GM23248 (cell line): Measurements from ENCODE around the gene LY86. TPM values are rescaled to one million over a fixed set of nuclear protein-coding genes. Genes with fewer than 3 reads are reported as not detected.

ENCODE experiments used
- DNase-seq: peaks from one replicate; pipeline ENCODE4 v3.0.0-alpha.2; 2015
- H2AFZ ChIP-seq: fragments of 200-600 bp; sonication (generic); 2 replicates; pipeline ENCODE4 v1.6.1; 2016; ENCODE audit warnings: antibody characterized with exemption
- H3F3A ChIP-seq: fragments of 200-600 bp; sonication (generic); 2 replicates; pipeline ENCODE4 v1.6.1; 2016; ENCODE audit warnings: mild to moderate bottlenecking, antibody characterized with exemption, mixed run types; ENCODE audit not compliant: insufficient read depth
- H3K27ac ChIP-seq: fragments of 200-600 bp; sonication (generic); 2 replicates; pipeline ENCODE4 v1.5.1; 2016; ENCODE audit warnings: mild to moderate bottlenecking
- H3K27me3 ChIP-seq: fragments of 200-600 bp; sonication (generic); replicated peaks from 2 replicates; pipeline ENCODE4 v1.6.1; 2016; ENCODE audit warnings: mild to moderate bottlenecking; ENCODE audit not compliant: insufficient read depth
- H3K36me3 ChIP-seq: fragments of 200-600 bp; sonication (generic); 2 replicates; pipeline ENCODE4 v1.6.1; 2016; ENCODE audit warnings: low read depth, mild to moderate bottlenecking
- H3K4me1 ChIP-seq: fragments of 200-600 bp; sonication (generic); 2 replicates; pipeline ENCODE4 v1.6.1; 2016; ENCODE audit warnings: mild to moderate bottlenecking; ENCODE audit not compliant: insufficient read depth
- H3K4me2 ChIP-seq: fragments of 200-600 bp; sonication (generic); one replicate; pipeline ENCODE4 v1.6.1; 2016; ENCODE audit warnings: mild to moderate bottlenecking; ENCODE audit not compliant: unreplicated experiment
- H3K4me3 ChIP-seq: fragments of 200-600 bp; sonication (generic); 2 replicates; pipeline ENCODE4 v1.5.1; 2016; ENCODE audit warnings: mild to moderate bottlenecking
- H3K79me2 ChIP-seq: fragments of 200-600 bp; sonication (generic); 2 replicates; pipeline ENCODE4 v1.6.1; 2016; ENCODE audit warnings: mild to moderate bottlenecking; ENCODE audit not compliant: insufficient read depth
- H3K9ac ChIP-seq: fragments of 200-600 bp; sonication (generic); 2 replicates; pipeline ENCODE4 v1.6.1; 2016; ENCODE audit warnings: mild to moderate bottlenecking
- H3K9me2 ChIP-seq: fragments of 200-600 bp; sonication (generic); 2 replicates; pipeline ENCODE4 v1.6.1; 2016; ENCODE audit warnings: mixed run types, mild to moderate bottlenecking, moderate library complexity; ENCODE audit not compliant: insufficient read depth
- H3K9me3 ChIP-seq: fragments of 200-600 bp; sonication (generic); one replicate; pipeline ENCODE4 v1.6.1; 2017; ENCODE audit warnings: low read depth
- H4K20me1 ChIP-seq: fragments of 200-600 bp; sonication (generic); 2 replicates; pipeline ENCODE4 v1.6.0; 2016; ENCODE audit not compliant: insufficient read depth
- EZH2 ChIP-seq: fragments of 200-600 bp; sonication (generic); IDR thresholded peaks from 2 replicates; pipeline ENCODE4 v1.6.1; 2018; ENCODE audit warnings: antibody characterized with exemption, mild to moderate bottlenecking; ENCODE audit not compliant: insufficient read depth, poor library complexity, severe bottlenecking
- EZH2phosphoT487 ChIP-seq: fragments of 200-600 bp; sonication (generic); IDR thresholded peaks from 2 replicates; pipeline ENCODE4 v1.6.1; 2018; ENCODE audit warnings: antibody characterized with exemption, moderate library complexity, mild to moderate bottlenecking, low read depth; ENCODE audit not compliant: insufficient read depth
- WGBS, 2 experiments: methylation state at CpG; one replicate each; pipeline ENCODE4 v1.1.6; 2015 to 2017; ENCODE audit warnings: low lambda C conversion rate in 2 of 2, low coverage in 1 of 2; ENCODE audit errors: missing lambda C conversion rate in 2 of 2; 5-methylcytosine and 5-hydroxymethylcytosine counted together
- in situ Hi-C: fragments of 300-500 bp; cut with MboI; formaldehyde crosslinking; loops from 2 replicates; pipeline ENCODE4 v1.15.0; 2020
- polyA plus RNA-seq: library from polyadenylated mRNA; unstranded; fragments of >200 nt; fragmentation: Nextera tagmentation; extraction: Ambion mirVana; gene quantifications from 2 replicates; pipeline ENCODE4 v1.2.1, GENCODE V29; 2016
- total RNA-seq: library from RNA; depleted of rRNA; stranded (reverse); fragments of >200 nt; shearing (Covaris generic); gene quantifications from 2 replicates; pipeline ENCODE4 v1.2.3, GENCODE V29; 2014

Gene LY86
- total and polyA plus RNA-seq, 2 experiments from 2014 or later: not detected

DNA sequence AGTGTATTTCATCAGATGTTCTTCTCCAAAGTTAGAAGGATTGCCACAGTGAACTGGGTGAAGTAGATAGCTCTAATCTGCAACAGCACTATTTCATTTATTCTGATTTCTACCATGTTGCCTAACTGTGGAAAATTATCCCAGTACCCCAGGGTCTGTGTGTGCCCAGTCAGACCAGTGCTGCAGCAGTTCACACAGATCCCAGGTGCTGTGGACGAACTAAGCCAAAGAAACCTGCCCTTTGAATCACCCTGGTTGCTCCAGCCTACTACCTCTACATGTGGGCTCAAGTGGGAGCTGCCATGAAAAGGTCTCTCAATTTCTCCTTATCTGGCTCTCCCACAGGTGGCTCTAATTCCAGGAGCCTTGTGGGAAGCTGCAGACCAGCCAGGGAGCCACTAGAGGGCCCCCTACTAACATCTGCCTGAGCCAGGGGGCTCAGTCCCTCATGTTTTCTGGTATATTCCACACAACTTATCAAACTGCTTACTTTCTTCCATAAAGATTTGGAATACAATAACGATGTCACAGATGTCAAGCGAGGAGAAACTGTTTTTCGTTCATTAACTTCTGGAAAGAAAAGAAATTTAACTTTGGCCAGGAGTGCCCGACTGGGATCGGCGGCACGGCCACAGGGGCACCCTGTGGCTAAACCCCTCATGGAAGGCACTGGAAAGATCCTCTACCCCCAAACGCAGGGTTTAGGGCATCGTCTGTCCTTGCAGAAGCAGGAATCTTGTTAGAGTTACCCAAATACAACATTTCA is 31.6 kb upstream of the LY86 start:
- 59 to 61% methylated on average over 10 of the region's 10 CpGs for WGBS, 2 experiments
- DNase-seq: peak; percentile 51

DNA sequence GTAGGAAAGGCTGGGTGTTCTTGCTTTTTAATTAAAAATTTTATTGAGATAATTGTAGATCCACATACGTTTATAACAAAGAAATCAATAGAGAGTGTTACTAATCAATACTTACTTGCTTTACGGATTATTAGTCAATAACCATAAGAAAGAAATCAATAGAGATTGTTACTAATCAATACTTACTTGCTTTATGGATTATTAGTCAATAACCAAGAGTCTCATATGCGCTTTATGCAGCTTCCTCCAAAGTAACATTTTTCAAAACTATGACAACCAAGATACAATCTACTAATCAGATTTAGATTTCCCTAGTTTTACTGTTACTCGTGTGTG is 31.0 kb upstream of the LY86 start:
- no peaks in the 10 kb centered on the region for H3K9me3 ChIP-seq
- H2AFZ ChIP-seq: no peak overlapping the region
- H3K9me2 ChIP-seq: no peaks in the 10 kb centered on the region
- no peaks in the 10 kb centered on the region for H3F3A ChIP-seq
- H3K4me1 ChIP-seq: no peaks in the 10 kb centered on the region; the same call in 1 of the 2 replicates
- no peaks in the 10 kb centered on the region for H3K79me2 ChIP-seq
- no peak overlapping the region for H3K27ac ChIP-seq
- no peaks in the 10 kb centered on the region for H3K36me3 ChIP-seq
- H3K4me2 ChIP-seq: no peak overlapping the region
- WGBS, 2 experiments: 44 to 45% methylated on average over 4 of the region's 4 CpGs
- no peaks in the 10 kb centered on the region for H3K27me3 ChIP-seq
- no peak for DNase-seq
- H4K20me1 ChIP-seq: no peaks in the 10 kb centered on the region
- in situ Hi-C loops: no loop called here
- H3K4me3 ChIP-seq: no peak overlapping the region
- TF ChIP-seq EZH2: no peak
- no peak for TF ChIP-seq EZH2phosphoT487
- H3K9ac ChIP-seq: no peak overlapping the region

More for the DNA sequence above, 31.6 kb upstream of the LY86 start:
- no peaks in the 10 kb centered on the region for H4K20me1 ChIP-seq
- H3K79me2 ChIP-seq: no peaks in the 10 kb centered on the region
- H3K4me3 ChIP-seq: no peak overlapping the region
- no peak overlapping the region for H3K4me2 ChIP-seq
- no peaks in the 10 kb centered on the region for H3K27me3 ChIP-seq
- H3K9me3 ChIP-seq: no peaks in the 10 kb centered on the region
- H3F3A ChIP-seq: no peaks in the 10 kb centered on the region
- no peaks in the 10 kb centered on the region for H3K36me3 ChIP-seq
- no peaks in the 10 kb centered on the region; the same call in 1 of the 2 replicates for H3K4me1 ChIP-seq
- H2AFZ ChIP-seq: no peak overlapping the region
- no peak overlapping the region for H3K9ac ChIP-seq
- no peaks in the 10 kb centered on the region for H3K9me2 ChIP-seq
- TF ChIP-seq EZH2 (no peak), EZH2phosphoT487 (no peak)
- in situ Hi-C loops: no loop called here
- no peak overlapping the region for H3K27ac ChIP-seq

DNA sequence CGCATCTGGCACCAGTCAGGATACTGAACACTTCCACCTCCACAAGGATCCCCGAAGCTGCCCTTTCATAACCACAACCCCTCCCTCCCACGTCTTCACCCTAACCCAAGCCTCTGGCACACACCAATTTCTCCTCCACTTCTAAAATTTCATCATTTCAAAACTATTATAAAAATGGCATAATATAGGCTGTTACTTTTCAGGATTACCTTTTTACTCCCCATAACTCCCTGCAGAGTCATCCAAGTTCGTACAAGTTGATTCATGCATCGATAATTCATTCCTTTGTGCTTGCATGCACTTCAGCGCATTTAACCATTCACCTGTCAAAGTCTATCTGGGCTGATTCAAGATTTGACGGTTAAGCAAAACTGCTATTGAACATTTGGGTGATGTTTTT is 30.6 kb upstream of the LY86 start:
- Histone ChIP-seq H3K9me3 (no peaks in the 10 kb centered on the region), H3K36me3 (no peaks in the 10 kb centered on the region), H2AFZ (no peak overlapping the region), H3K4me2 (no peak overlapping the region), H3K27me3 (no peaks in the 10 kb centered on the region), H3F3A (no peaks in the 10 kb centered on the region), H3K9me2 (no peaks in the 10 kb centered on the region), H4K20me1 (no peaks in the 10 kb centered on the region), H3K4me1 (no peaks in the 10 kb centered on the region; the same call in 1 of the 2 replicates), H3K27ac (no peak overlapping the region), H3K9ac (no peak overlapping the region), H3K79me2 (no peaks in the 10 kb centered on the region), H3K4me3 (no peak overlapping the region)
- in situ Hi-C loops: no loop called here
- no peak for DNase-seq
- no peak for TF ChIP-seq EZH2
- no peak for TF ChIP-seq EZH2phosphoT487
- WGBS, 2 experiments: 59 to 62% methylated on average over 7 of the region's 7 CpGs

DNA sequence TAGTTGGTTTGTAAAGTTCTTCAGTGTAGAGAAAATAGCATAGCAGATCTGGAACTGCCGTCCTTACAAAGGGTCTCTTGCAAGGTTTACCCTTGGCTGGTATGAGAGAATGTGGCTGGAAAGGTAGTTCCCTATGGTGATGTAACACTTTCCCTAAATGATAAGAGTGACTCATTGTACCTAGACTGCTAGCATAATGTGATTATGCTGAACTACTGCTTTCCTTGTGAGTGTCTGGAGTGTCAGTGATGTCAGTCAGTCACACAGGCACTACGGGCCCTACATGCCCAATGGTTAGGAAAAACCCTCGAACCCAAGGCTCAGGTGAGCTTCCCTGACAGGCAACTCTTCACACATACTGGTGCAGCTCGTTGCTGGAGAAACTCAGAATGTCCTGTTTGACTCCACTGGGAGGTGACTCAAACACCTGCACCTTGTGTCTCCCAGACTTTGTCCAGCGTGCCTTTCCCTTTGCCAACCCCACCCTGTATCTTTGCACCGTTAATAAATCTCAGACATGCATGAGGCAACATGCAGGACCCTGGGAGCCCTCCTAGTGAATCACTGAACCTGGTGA is 28.4 kb upstream of the LY86 start:
- Histone ChIP-seq H3K4me2 (no peak overlapping the region), H3F3A (no peaks in the 10 kb centered on the region), H3K36me3 (no peaks in the 10 kb centered on the region), H3K9me2 (no peaks in the 10 kb centered on the region), H3K4me3 (no peak overlapping the region), H2AFZ (no peak overlapping the region), H3K27ac (no peak overlapping the region), H3K27me3 (no peaks in the 10 kb centered on the region), H3K4me1 (no peaks in the 10 kb centered on the region; the same call in 1 of the 2 replicates), H3K79me2 (no peaks in the 10 kb centered on the region), H3K9ac (no peak overlapping the region), H4K20me1 (no peaks in the 10 kb centered on the region), H3K9me3 (no peaks in the 10 kb centered on the region)
- TF ChIP-seq EZH2phosphoT487 (no peak), EZH2 (no peak)
- 37 to 44% methylated on average over 6 of the region's 6 CpGs for WGBS, 2 experiments
- no peak for DNase-seq
- in situ Hi-C loops: no loop called here
